ENCODE data around the gene MGMT.

Gene MGMT

GRCh38 chr10:129659508-129660268, 192.6 kb downstream of the MGMT start:
- DNase-seq, result no peak

DNA sequence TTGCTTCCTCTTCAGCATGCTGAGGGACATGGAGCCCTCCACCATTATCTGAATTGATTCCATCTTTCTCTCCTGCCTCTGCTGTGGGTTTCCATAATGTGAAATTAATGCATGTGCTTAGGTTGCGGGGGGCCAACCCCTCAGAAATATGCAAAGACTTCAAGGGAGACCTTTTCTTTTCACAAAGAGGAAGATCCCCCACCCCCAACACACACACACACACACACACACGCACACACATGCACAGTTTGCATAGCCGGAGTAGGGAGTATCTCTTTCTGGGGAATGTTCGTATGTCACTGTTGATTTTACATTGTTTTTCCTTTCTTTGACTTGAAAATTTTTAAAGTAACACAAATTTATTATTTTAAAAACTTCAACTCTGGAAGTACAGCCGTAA, 193.5 kb downstream of the MGMT start:
- DNase-seq, result no peak

DNA sequence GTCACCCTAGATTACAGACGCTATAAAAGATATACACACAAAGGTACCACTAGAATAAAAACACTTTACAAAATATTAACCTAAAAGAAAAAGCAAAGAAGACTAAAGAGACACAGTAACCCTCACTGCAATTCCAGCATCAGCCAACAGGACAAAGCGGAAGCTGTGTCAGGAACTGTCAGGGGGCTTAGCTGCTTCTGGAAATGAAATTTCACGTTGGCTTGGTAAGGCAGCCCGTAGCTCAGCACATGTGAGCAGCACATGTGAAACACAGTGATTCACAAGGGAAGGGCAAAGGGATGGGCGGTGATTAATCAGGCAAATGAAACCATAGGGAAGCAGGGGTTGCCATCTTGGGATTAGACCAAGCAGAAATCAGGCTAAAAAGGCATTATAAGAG, 195.4 kb downstream of the MGMT start:
- no peak for DNase-seq

- no peak for DNase-seq
These were observed 203.1 kb downstream of the MGMT start for GRCh38 chr10:129670124-129670523.

DNA sequence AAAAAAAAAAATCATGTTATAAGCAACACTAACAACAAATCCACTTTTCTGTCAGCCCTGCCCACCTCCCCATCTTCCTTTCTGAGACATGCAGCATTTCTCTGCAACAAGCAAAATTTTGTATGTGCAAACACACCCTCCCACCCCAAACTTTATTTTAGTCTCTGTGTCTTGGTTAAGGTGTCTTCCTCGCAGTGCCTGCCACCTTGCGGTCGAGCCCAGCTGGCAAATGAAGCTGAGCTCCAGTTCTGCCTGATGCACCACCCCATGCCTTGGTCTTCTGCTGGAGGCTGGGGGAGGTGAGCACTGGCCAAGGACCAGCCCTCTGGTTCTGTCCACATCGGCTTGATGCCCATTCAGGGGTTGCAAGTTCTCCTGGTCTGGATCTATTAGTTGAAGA, 206.3 kb downstream of the MGMT start:
- no peak for DNase-seq

DNA sequence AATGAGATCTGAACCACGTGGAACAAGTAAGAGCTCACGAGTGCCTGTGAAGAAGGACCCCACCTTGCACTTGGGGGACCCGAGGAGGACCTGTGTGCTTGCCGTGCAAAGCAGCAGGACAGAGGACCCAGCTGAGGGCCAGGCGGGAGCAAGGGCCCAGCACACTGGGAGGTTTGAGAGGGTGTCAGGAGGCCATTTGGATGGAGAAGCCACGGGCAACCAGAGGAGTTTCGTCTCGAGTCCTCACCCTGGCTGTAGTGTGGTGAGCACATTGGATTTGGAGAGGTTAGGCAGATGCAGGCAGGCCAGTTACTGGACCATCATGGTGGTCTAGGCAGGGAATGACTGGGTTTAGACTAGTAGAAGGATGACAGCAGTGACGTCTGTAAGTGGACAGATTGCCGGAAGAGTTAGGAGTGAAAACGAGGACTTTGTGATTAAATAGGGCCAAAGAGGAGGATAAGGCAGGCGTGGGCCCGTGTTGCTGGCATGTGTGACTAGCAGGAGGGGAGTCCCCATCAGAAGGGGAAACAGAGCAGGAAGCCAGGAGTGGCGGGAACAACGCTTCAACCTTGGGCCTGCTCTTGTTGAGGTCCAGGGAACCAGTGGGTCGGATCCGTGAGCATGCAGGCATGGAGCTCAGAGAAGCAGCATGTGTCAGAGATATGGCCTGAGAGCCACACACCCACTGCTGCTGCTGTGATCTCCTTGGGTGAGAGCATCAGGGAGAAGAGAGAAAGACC, 208.2 kb downstream of the MGMT start:
- DNase-seq, result no peak

- no peak for DNase-seq
These were observed 209.0 kb downstream of the MGMT start for GRCh38 chr10:129676014-129676413.

DNA sequence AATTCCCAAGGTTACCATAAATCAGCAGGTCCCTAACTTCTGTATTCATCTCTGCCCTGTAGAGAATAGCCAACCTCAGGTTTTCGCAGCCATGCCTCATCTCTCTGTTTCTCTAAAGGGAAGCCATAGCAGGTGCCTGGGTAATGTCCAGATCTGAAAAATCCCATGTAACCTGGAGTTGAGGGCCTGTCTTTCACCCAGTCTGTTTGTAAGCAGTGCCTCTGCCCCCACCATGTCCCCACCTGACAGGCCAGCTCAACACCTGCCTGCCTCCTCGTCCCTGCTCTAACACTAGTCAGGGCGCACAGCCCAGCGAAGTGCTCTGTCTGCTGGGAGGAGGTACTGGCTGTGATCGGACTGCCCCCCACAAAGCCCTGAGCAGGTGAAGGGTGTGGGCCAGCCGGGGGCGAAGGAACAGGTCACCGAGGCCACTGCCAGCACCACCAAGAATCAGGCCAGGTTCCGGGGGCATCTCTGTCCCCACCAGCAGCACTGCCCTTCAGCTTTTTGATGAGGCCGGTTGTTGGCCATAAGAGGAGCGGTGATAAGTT, 210.4 kb downstream of the MGMT start:
- no peak for DNase-seq

DNA sequence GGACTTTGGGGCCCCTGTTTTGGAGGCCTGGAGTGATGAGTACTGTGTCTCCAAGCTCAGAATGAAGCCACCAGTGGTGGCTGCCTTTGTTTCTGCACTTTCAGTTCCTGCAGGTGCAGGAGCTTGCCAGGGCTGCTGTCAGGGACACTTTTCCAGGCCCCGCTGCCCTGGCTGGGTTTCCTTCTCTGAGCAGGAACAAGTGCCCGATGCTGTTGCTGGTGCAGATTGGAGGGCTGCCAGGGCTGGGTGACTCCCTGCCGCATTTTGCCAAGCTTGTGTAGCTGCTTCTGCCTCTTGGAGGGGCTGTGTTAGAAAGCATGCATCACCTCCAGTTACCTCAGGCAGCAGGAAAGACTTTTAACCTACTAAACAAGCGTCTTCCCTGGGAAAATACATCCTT, 211.1 kb downstream of the MGMT start:
- DNase-seq, result no peak

DNA sequence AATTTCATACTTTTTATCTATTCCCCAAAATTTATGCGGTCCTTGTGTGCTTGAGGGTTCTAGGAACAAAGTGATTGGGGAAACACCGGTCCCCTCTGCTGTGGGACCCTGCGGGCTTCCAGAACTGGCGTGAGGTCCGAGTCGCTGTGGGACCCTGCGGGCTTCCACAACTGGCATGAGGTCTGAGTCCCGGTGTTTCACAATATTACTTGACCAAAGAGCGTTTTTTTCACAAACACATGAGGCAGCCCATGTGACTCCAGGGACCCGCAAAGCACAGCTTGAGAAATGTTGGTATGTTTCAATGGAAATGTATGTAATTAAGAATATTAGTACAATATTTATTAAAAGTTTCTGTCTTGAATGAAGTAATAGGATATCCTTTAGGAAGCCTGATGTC, 212.2 kb downstream of the MGMT start:
- no peak for DNase-seq

- no peak for DNase-seq
These were observed 213.8 kb downstream of the MGMT start for GRCh38 chr10:129680661-129681344.

- no peak for DNase-seq
These were observed 214.8 kb downstream of the MGMT start for GRCh38 chr10:129681856-129682255.

- no peak for DNase-seq
These were observed 216.5 kb downstream of the MGMT start for GRCh38 chr10:129683519-129683918.

DNA sequence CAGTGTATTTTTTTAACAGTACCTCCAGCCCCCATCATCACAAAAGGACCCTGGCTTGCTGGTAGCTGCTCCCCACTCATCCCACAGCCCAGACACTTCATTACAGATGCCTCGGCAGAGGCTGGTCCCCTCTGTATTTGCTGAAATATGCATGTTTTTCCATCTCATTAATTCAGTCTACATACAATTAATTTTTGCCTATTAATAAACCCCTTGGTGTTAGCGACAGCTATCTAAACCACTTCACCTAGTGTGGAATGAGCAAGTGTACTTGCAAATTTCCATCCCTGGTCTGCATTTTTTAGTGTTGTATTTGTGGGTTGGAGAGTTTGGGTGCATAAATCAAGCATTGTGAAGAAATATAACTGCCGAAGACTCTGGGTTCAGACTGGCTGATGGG, 216.9 kb downstream of the MGMT start:
- DNase-seq, result no peak

DNA sequence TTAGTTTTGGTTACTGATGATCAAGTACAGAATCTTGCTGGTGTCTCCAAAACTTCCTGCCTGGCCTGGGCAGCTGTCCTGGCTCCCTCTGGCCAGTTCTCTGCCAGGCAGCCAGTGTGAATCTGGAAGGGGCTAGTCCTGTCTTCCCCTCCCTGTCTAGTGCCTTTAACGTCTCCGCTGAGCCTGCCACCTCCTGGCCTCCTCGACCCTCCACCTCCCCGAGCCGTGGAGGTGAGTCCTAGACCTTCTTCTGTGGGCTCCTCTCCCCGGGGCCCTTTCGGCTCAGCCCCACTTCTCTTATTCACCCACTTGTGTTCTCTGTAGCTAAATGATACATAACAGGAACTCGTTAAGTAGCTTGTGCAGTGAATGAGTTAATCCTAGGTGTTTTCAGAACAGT, 218.2 kb downstream of the MGMT start:
- DNase-seq, result no peak

GRCh38 chr10:129689671-129690071, 222.6 kb downstream of the MGMT start:
- DNase-seq, result no peak

DNA sequence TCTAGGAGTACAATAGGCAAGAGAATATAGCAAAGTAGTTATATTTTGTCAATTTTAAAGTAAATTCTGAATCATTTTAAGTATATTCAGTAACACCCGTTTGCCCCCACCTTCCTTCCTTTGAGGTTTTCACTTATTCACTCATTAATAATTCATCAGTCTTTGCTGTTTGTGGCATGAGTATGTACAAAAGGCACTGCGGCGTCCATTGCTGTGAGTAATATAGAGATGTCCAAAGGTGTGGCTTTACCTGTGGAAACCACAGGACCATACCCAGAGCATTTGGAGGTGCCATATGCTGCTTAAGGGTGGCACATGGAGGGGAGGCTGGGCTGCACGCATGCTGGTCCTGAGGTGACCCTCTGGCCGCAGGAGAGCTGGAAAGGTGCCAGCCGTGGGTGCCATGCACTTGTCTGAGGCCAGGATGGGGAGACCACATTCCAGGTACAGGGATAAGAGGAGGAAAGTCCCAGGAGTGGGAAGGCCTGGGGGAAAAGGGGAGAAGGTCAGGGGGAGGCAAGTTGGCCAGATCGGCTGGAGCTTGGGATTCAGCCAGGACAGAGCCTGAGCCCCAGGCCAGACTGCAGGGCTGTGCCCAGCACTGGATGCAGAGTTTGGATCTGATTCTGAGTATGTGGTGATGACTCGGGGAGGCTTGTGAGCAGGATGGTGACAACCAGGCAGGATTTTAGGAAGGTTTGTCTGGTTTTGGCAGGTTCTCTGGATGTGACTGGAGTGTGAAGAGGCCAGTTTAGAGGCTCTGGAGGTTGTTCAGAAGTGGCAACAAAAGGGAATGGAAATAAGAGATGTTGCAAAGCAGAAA, 223.4 kb downstream of the MGMT start:
- no peak for DNase-seq

- DNase-seq, result no peak
These were observed 225.7 kb downstream of the MGMT start for GRCh38 chr10:129692695-129693094.

GRCh38 chr10:129693382-129693781, 226.3 kb downstream of the MGMT start:
- DNase-seq, result no peak

GRCh38 chr10:129694184-129694583, 227.1 kb downstream of the MGMT start:
- no peak for DNase-seq

DNA sequence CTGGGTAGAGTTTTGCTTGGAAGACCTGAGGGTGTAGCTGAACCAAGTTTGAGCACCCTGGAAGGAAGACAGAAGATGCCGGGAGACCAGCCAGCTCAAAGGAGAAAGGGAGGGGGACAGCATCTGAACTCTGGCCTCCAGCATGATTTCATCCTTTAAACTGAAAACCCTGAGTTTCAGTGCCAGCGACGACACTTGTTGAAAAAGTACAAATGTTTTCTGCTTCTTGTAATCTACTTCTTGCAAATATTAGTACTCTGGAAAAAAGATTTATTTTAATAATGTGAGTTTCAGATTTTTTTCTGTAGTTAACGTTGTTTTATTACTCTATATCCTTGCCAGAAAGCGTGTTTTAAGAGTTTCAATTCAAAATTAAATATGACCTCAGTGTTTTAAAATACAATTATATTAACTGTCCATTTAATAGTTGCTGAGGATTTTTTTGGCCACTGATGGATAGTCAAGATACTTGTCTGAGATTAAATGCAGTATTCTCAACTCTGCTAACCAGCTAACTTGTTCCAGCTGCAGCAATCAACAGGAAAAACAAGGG, 227.7 kb downstream of the MGMT start:
- no peak for DNase-seq

- DNase-seq, result no peak
These were observed 228.6 kb downstream of the MGMT start for GRCh38 chr10:129695671-129696070.
